ENCODE results near the gene WASL.

Gene WASL

DNA sequence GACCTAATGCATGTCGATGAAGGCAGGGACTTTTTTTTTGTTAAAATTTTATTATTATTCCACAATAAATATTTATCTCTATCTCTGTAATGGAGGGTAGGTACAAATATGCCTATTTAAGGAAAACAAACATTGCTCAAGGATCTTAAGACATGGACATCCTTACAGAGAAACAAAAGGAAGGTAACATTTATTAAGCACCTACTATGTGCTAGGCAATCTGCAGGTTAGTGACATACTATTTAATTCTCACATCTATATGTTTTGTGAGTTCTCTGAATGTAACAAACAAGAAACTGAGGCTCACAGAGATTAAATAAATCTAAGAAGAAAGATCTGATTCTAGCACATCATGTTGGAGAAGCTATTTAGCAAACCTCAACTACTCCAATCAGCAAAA, 61.1 kb downstream of the WASL start:
- DNase-seq = no peak

GRCh38 chr7:123687161-123687560, 61.6 kb downstream of the WASL start:
- DNase-seq = no peak

DNA sequence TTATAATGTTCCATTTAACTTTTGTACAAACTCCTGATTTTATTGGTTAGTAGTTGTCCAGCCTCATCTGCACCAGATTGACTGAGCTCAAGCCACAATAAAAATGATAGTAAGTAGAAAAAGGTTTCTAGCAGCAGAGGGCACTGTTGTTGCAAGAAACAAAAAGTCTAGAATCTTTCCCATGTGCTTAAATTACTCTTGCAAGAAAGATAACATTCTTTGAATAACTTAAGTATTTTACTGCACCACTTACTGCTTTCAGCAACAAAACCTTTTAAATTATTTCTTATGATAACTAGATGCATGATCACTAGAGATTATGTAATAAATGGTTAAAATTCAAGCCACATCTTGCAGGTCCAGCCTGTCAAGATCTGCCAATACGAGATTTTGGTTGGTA, 66.1 kb downstream of the WASL start:
- DNase-seq = peak; percentile 77

- peak; percentile 22 for DNase-seq
Measured at GRCh38 chr7:123681561-123681960, 67.2 kb downstream of the WASL start.

- no peak for DNase-seq
Measured at GRCh38 chr7:123680580-123680979, 68.2 kb downstream of the WASL start.

DNA sequence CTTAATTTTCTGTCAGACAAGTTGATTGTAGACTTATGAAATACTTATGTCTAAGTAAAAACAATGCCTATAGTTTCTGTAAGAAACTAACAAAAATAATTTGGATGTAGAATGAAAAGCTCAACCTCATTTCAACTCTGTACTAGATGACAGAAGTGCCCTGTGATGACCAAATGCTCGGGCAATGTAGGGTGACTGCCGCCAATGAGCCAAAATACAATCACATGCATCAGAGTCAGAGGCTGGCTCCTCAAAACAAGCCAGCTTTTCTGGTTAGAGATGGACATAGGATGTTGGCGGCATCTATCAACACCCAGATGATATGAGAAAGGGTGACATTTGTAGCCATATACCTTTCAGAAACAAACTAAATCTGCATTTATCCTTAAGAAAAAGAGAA, 69.2 kb downstream of the WASL start:
- no peak for DNase-seq

- DNase-seq = no peak
Measured at GRCh38 chr7:123677061-123677715, 71.6 kb downstream of the WASL start.

- no peak for DNase-seq
Measured at GRCh38 chr7:123675181-123675473, 73.7 kb downstream of the WASL start.

- DNase-seq = peak; percentile 39
Measured at GRCh38 chr7:123674399-123675180, 74.2 kb downstream of the WASL start.

GRCh38 chr7:123673752-123674398, 74.9 kb downstream of the WASL start:
- no peak for DNase-seq

GRCh38 chr7:123673137-123673732, 75.6 kb downstream of the WASL start:
- DNase-seq = no peak

- DNase-seq = no peak
Measured at GRCh38 chr7:123669485-123669884, 79.3 kb downstream of the WASL start.

DNA sequence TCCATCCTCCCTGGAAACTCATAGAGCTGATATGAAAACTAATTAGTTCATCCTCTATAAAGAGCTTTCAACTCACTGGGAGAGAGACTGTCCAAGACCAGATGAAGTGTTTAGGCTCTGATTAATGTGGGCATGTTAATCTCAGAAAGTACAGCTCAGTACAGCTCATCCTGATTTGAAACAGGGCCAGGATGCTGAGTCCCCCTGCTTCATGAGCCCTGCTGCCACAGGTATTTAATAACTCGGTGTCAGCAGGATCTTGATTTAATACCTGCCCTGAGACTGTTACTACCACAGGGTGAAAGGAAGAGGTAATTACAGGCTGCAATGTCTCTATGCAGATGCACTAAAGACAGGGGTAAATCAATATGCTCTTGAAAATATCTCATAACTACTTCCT, 82.3 kb downstream of the WASL start:
- no peak for DNase-seq

DNA sequence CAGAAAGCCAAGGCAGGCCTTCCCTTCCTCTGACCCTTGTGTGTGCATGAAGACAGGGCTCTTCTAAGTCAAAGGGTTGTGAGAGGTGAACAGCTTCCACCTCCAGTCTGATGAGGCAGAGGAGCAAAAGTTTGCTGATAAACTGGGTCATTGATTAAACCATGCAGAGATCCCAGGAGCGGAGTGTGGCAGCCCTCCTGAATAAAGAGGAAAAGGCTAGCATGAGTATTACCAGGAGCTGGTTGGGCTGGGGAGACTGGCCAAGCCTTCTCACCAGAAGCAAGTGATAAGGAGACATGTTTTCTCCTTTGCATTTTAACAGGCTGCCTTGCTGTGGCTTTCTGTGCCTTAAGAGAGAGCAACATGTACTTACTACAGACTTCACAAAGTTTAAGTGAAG, 82.9 kb downstream of the WASL start:
- DNase-seq = no peak

DNA sequence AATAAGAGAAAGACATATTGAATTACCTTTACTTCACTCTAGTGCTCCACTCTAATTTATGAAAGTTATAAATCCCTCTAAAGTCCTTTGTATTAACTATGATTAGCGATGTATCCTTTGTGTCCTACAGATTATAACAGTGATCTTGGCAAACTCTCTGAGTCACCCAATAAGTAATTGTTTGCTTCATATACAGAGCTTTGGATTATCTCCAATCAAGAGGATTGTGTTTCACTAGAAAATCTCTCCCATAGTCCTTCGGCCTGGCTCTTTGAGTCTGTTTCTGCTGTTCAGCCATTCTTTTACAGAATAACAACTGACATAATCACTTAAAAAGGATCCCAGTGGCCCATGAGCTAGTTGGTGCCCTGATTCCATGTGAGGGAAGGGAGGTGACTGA, 83.6 kb downstream of the WASL start:
- no peak for DNase-seq

- DNase-seq = no peak
Measured at GRCh38 chr7:123663200-123663599, 85.6 kb downstream of the WASL start.

DNA sequence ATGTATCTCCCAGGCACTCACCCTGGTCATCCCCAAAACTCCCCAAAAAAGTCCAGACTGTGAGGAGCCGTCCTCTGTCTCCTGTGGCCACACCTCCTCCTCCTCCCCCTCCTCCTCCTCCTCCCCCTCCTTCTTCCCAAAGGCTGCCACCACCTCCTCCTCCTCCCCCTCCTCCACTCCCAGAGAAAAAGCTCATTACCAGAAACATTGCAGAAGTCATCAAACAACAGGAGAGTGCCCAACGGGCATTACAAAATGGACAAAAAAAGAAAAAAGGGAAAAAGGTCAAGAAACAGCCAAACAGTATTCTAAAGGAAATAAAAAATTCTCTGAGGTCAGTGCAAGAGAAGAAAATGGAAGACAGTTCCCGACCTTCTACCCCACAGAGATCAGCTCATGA, 86.0 kb downstream of the WASL start:
- DNase-seq = no peak

DNA sequence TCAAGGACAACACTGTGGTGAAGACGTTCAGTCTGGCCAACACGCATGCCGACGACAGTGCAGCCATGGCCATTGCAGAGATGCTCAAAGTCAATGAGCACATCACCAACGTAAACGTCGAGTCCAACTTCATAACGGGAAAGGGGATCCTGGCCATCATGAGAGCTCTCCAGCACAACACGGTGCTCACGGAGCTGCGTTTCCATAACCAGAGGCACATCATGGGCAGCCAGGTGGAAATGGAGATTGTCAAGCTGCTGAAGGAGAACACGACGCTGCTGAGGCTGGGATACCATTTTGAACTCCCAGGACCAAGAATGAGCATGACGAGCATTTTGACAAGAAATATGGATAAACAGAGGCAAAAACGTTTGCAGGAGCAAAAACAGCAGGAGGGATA, 86.5 kb downstream of the WASL start:
- no peak for DNase-seq

GRCh38 chr7:123661765-123662164, 87.0 kb downstream of the WASL start:
- DNase-seq = no peak

GRCh38 chr7:123660514-123661354, 88.1 kb downstream of the WASL start:
- DNase-seq = peak; percentile 37

DNA sequence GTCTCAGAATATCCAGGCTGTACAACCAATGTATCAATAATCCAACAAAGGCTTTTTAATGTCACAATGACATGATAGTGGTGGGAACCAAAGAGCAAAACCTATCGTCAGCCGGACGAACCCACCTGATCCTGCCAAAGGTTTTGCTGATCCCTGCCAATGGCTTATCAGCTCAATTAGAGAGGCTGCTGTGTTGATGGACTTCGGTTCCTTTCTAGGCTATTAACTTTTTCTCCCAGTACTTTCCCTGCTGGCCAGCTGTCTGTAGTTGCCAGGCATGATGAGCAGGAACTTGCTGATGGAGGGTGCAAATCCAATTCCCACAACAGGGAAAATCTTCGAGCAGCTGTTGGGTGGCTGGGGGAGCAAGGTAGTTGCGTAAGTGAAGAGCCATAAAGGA, 90.8 kb downstream of the WASL start:
- DNase-seq = no peak

- DNase-seq = no peak
Measured at GRCh38 chr7:123657304-123657685, 91.5 kb downstream of the WASL start.

Data from eye (tissue), 1 donor.